AG09309 (cell line): ENCODE data around the gene TBC1D32.

Source experiments
- DNase-seq: peaks from one replicate; pipeline ENCODE4 v3.0.0-alpha.2; 2010; ENCODE audit warnings: low read depth
- H3K4me3 ChIP-seq: 2 replicates; pipeline ENCODE4 v1.5.1; 2011; ENCODE audit warnings: mild to moderate bottlenecking, low read depth, low read length, moderate library complexity; ENCODE audit not compliant: control insufficient read depth
- CTCF ChIP-seq: IDR thresholded peaks from 2 replicates; pipeline ENCODE4 v1.5.1; 2011; ENCODE audit warnings: mild to moderate bottlenecking, low read depth, low read length, inconsistent platforms; ENCODE audit not compliant: insufficient read depth, control insufficient read depth; ENCODE audit errors: missing control alignments

TBC1D32 gene

GRCh38 chr6:121157906-121158305 is 176.4 kb downstream of the TBC1D32 start:
- H3K4me3 ChIP-seq = no peak overlapping the region
- no peak for TF ChIP-seq CTCF
- no peak for DNase-seq

- no peak overlapping the region for H3K4me3 ChIP-seq
- no peak for DNase-seq
- no peak for TF ChIP-seq CTCF
These were observed 190.8 kb downstream of the TBC1D32 start for GRCh38 chr6:121143476-121143875.

DNA sequence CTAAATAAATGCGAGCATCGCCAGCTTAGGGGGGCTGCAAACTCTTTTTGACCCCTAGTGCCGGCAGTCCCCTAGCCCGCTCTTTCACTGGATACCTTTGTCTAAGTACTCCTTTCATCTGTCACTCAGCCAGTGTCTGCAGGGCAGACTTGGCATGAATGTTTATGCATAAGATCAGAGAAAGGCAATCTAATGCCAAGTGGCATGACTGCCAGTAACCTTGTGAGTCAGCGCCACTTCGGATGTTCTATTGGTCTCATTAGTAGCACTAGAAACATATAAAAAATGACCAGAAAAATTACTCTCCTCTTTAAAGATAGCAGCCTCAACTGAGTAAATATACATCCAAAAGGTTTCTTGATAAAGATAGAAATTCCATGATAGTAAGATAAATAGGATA is 192.2 kb downstream of the TBC1D32 start:
- no peak overlapping the region for H3K4me3 ChIP-seq
- TF ChIP-seq CTCF = no peak
- DNase-seq = no peak

DNA sequence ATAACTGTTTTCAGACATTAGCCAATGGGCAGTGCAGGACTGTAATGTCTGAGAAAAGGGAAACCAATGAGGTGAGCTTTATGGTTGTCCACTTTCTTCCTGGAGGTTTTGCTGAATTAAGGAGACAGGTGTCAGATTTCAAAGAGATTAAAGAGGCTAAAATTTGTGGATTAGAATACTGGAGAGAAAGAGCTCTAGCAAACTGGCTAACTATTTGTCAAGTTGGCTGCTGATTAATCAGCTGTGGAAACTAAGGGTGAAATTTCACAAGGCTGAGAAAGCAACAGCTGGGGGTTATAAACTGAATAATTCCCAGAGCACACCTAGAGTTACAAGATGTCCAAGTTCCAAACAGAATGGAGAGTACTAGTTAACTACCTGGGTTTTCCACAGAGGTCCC is 198.9 kb downstream of the TBC1D32 start:
- no peak overlapping the region for H3K4me3 ChIP-seq
- no peak for TF ChIP-seq CTCF
- no peak for DNase-seq

- DNase-seq = no peak
- no peak overlapping the region for H3K4me3 ChIP-seq
- no peak for TF ChIP-seq CTCF
These were observed 199.4 kb downstream of the TBC1D32 start for GRCh38 chr6:121134922-121135321.

DNA sequence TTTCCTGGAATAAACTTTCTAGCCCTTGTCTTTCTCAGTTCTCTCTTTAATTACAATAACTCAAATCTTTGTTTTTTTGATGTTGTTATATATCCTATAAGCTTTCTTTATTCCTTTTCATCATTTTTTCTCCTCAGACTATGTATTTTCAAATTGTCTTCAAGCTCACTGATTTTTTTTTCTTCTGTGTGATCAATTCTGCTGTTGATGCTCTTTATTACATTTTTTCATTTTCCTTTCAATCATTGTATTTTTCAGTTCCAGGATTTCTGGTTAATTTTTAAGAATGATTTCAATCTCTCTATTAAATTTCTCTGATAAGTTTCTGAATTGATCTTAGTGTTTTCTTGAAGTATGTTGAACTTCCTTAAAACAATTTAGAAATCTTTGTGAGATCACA is 209.7 kb downstream of the TBC1D32 start:
- TF ChIP-seq CTCF = no peak
- no peak for DNase-seq
- H3K4me3 ChIP-seq = no peak overlapping the region

DNA sequence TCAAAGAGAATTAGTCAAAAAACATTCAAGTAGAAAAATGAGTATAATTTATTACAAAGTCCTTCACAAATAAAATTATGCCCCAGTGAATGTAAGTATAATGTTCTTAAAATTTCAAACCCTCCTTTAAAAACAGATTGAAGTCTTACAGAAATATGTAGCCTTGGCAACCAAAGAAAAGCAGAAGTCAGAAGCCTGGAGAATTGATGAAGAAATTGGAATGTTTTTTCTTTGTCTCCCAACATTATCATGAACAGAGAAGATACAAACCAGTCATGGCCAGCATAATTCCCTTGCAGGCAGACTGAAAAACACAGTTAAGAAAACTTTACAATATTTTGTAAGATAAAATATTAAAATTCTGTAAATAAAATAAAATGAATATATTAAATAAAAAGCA is 221.9 kb downstream of the TBC1D32 start:
- no peak overlapping the region for H3K4me3 ChIP-seq
- no peak for DNase-seq
- no peak for TF ChIP-seq CTCF
